Measurements from ENCODE around the gene ZBTB7C.

ZBTB7C gene

DNA sequence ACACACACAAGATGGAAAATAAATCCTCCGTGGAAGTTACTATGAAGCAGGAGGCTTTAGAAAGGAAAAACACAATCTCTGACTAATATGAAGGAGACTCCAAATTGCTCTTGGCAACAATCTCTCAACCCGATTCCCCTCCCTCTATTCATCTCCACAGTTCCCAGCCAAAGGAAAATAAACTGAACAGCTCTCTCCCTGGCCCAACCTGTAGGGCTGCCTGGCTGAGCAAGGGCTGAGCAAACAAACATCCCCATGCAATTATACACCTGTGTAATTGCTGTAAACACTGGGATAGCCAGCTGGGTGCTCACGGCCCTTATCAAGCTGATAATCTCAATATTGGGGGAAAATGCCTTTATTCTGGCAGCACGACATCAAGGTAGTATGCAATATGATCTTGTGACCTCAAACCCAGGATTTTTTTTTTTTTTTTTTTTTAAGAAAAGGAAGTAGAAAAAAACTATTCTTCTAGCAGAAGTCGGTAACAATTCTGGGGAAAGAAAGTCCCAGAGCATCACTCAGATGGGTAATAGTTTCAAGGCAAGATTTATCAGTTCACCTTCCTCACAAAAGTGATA, 275.4 kb downstream of the ZBTB7C start:
- no peak for DNase-seq

DNA sequence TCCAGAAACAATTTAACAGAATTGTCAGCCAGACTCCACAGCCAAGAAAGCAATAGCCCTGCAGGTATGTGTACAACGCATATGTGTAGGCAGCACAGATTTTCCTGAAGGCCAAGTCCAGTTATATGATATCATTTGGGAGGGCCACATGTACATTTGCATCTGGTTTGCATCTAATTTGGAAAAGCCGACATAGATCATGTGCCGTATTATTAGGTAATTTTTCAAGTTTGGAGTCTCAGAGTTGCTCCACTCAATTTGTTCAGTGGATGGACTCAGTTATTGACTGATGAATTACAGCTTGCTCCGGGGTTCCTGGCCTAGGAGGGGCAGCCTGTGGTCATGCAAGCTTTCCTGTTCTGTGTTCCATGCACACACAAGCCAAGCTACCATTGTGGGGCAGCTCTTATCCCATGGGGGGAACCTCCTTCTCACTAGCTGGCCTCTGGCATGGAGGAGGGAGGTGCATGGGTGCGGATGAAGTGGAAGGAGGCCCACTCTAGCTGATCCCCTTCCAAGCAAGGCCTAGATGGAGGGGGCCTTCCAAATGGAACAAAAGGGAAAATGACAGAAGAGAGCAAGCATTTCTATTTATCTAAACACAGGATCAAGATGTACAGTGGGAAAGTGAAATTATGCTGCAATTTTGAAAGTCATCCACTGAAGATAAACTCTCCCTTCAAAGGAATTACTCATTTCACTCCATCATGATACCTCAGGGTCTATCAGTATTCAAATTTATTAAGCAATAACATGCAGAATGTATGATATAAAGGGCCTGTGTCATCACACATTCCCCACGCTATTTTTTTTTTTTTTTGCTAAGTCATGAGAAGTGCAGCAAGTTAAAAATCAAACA, 276.2 kb downstream of the ZBTB7C start:
- DNase-seq: no peak

DNA sequence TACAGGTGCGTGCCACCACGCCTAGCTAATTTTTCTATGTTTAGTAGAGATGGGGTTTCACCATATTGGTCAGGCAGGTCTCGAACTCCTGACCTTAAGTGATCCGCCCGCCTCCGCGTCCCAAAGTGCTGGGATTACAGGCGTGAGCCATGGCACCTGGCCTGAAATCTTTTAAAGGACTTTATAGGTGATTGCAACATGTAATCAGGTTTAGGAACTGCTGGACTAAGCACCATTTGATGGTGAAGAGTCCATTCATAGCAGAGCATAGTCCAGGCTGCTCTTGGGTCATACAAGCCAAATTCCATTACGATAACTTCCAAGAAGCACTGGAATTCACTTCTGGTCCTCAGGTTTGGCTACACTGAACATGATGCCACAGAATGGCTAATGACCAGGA, 278.1 kb downstream of the ZBTB7C start:
- DNase-seq: no peak

DNA sequence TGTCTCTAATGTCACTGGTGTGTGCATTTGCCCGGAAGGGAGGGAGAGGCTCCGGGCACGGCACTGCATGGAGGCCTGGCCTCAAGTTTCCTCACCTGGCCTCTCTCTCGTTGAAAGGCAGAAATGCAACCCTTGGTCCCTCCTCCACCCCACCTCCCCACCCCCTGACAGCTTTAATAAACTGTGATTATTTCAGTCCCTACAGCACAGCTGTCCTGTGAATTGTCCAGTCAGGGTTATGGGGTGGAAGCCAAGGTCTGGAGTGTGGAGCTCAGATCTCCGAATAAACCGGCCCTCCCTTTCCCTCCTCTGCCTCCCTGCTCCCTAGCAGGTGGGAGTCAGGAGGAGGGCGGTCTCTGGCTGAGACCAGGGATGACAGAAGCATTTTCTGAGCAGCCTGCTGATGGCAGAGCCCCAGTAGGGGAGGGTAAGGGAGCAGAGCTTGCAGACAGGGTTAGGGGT, 279.5 kb downstream of the ZBTB7C start:
- DNase-seq: no peak

DNA sequence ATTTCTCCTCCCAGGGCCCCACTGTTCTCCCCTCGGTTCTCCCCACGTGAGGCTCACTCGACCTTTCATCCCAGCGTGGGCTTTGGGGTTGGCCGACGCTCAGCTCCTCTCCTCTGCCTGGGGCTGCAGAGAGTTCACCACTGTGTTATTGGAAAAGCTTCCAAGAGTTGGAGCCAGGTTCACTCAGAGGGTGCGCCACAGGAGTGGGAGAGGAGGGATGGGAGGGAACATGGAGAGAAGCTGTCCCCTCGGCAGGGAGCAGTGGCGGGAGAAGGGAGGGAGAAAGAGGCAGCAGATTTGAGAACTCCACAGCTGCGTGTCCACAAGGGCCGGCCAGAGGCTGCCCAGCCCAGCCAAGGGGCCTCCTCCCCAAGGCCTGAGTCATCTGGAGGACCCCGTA, 281.6 kb downstream of the ZBTB7C start:
- no peak for DNase-seq

DNA sequence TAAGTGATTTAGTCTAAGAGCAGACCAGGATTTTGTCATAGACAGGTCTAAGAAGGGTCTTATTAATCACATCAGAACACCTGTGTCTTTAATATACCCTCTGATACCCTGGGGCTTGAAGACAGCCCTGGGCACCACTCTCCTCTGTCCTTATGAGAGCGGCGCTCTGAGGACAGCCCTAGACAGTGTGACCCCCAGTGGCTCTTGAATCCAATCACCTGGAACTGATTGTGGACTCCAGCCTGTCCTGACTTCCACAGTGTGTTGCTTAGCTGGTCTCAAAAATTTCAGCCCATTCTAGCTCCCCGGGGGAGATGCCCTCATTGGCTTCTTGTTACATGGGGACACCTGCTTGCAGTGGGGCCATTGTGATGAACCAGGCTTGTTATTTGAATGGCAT, 282.9 kb downstream of the ZBTB7C start:
- no peak for DNase-seq

DNA sequence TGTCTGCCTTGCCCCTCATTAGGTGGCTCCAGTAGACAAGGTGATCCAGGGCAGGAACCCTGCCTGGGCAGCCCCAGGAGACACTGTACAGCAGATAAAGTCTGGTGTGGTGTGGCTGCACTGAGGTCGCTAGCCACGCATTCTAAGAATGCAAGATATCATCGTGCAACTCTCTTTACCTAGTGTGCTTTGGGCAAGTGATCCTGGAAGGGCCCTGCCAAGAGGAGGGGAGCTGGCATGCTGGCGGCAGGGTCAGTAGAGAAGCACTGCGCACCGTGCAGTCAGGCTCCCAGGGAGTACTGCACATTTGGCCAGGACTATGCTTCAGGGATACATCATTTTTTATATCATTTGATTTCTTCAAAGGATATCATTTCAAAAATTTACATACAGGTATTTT, 283.5 kb downstream of the ZBTB7C start:
- no peak for DNase-seq

DNA sequence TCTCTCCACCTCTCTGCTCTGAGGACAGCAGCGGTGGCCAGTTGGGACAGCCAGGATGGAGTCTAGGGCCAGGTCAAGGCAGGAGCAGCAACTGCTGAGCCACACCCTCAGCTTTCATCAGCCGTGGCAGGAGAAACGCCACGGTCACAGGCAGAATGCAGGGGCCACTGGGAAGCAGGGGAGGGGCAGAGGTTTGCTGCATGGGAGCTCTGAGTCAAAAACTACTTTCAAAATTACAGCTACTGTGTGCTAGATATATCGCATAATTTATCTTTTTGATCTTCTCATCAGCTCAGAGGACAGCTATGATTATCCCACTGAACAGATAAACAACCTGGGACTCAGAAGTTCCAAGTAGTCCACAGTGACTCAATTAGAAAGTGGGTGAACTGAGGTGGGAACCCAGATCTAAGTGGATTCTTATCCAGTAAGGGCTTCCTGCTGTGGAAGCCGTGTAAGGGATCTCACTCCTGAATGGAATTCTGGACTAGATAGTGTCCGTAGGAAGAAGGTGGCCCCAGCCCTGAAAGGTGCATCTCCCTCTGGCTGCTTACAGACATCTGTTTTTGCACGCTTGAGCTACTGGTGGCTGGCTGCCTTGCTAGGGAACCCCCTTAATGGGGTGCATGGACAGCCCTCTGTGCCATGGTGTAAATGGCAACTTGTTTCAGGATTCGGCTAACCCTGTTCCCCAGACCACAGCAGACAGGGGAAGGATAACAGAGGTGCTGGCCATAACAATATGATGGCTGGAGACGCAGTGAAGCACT, 284.1 kb downstream of the ZBTB7C start:
- DNase-seq: no peak

DNA sequence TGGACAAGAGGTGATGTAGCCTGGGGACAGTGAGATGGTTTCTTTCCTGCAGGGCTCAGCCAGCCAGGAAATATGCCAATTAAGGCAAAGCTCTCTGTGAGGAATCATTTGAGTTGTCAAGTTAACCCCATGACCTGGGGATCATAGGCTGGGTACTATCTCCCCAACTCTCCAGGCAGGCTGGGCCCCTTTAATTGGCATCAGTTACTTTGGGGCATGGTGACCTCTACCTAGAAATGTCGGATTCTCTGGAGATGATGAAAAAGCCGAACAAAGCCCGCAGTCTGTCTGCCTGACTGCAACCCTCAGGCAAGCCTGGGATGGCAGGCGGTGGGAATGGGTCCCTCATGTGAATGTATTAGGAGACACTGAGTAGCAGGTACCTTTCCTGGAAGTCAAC, 285.2 kb downstream of the ZBTB7C start:
- no peak for DNase-seq

DNA sequence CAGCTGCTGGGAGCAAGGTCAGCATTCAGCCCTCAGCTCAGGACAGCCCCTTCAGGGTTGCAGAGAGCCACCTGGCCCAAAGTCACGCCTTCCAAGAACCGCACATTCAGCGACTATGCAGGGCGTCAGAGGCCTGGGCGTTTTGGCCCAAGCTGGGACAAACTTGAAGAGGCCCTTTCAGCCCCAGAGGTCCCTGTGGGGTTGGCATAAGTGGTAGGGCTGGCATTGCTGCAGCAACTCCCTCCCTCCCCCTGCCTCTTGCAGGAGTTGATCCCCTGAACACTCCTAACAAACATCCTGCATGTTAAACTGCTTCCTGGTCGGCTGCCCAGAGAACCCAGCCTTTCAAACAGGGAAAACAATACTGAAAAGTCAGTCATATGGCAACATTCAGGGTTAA, 285.9 kb downstream of the ZBTB7C start:
- DNase-seq: no peak

DNA sequence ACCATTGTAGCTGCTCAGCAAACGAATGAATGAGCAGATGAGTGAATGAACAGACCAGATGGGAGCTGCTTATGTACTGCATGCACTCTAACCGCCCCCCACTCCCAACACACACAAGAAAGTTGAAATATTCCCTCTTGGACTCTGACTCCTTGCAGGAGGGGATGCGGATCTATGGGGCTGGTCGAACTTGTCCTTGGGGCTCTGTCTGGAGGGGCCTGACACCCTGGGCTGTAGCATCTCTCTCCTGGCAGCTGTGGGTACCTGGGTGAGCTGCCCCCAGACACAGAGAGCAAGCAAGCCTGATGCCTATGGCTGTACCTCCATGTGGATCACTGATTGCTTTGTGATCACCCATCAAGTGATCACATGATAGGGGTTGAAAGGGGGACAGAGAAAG, 286.4 kb downstream of the ZBTB7C start:
- no peak for DNase-seq

DNA sequence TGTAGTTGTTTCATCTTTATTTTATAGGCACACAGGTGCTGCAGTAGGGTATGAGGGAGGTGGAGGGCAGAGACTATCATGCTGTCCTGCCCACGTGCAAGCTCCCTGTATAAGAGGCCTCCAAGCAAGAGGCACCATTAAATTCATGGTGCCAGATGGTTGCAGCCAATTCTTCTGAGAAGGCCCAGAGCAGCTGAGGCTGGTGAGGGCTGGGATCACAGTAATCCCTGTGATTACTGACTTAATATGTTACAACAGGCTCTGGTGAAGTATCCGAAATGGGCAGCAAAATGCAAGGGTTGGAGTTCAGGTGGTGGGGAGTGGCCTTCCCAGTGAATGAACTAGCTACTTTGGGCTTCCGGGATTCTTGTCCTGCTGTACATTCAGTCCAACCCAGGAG, 286.8 kb downstream of the ZBTB7C start:
- DNase-seq: no peak

DNA sequence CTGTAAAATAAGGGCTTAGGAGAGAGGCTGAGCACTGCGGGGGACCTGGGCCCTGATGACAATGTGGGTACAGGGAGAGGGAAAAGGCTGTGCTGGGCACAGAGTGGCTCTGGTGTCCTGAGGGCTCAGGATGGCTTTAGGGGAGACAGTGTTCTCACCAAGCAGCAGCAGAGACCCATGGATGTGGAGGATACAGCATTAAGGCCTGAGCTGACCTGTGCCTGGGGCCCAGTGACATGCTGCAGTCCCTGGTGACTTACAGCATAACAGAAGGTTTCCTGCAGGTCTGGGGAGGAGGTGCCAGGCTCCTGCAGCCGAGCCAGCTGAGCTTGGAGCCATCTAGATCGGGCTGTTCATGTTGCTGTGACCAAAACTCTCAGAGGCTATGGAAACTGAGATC, 287.4 kb downstream of the ZBTB7C start:
- DNase-seq: no peak

DNA sequence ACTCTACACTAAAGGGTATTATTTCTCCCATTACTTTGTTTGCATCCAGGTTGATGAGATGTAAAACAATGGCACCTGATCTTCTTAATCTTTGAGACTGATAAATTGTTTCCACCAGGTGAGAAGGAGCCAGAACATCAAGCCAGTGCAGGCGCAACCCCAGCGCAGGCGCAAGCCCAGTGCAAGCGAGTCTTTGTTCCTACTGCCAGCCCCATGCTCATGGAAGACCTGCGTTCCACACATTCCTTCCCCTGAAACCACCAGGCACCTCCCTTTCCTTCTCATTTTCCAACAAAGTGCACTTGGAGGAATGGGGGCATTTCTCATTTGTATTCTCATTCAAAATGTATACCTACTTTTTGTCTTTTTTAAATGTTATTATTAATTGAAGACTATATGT, 290.0 kb downstream of the ZBTB7C start:
- no peak for DNase-seq

DNA sequence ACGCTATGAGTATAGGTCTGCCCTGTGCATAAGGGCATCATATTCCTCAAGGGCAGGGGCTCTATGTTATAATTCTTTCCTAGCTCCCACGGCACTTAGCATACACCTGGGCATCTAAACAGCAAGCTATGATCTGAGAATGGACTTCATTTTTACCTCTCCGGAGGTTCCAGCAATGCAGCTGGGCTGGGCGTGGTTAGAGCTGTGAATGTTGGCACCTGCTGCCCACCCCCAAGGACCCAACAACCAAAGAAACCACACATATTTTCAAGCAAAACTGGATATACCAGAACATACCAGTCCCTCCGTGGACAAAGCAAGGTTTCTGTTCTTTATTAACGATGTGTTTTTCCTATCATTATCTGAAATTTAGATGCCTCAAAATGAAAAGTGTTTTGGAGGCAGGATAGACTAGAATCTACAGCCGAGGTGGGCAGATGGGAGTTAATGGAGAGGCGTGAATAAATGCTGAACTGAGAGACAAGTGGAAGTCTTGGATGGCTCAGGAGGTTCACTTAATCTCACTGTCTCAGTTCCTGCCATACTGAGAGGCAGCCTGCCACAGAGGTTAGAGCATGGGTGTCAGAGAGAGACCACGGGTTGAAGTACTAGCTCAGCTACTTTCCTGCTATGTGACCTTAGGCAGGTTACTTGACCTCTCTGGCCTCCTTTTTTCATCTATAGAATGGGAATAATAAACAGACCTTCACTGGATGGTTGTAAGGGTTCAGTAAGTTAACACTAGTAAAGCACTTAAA, 292.1 kb downstream of the ZBTB7C start:
- no peak for DNase-seq

DNA sequence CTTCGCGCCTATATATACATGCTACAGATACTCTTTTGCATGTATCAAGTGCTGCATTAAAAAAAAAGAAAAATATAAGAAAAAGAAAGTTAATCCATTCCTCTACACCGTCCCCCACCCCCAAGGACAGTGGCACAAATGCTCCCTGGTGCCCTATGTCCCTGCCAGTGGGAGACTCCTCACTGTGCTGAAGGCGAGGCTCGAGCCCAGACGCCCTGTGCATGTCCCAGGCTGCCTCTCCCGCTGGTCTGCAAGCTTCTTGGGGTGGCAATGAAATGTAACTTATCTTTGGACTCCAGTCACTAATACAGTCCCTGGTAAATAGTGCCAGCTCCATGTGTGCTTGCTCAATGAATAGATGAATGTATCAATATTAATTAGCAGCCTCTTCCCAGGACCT, 293.2 kb downstream of the ZBTB7C start:
- no peak for DNase-seq

DNA sequence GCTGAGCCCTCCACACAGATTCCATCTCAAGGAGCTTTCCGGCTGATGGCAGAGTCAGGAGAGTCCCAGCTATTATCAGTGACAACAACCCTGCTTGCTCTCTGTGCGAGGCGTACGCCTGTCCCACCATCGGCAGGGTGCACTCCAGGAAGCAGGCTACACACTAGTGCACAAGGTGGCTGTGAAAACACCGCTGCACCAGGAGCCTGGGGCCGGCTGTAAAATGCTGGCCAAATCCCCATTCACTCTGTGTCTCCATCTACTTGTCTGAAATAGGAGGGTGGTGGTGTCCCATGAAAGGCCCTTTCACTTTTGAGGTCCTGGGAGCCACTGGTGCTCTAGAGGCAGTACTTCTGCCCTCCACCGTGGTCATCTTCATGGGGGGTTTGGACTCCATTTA, 295.5 kb downstream of the ZBTB7C start:
- DNase-seq: no peak

DNA sequence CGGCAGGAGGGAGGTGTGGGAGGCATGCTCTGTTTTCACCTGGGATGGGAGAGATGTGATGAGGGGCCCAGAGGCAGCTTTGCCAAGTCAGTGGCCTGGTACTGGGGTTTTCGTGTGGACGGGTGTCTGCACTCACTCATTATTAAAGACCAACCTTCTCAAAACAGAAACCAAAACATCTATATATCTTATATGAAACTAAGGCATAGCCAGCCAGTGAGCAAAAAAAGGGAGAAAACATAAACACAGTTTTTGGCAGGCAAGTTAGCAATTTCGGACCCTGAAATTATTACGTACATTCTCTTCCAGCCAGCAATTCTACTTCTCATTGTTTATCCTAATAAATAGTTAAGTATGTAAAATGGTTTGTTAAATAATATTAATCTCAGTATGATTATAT, 297.6 kb downstream of the ZBTB7C start:
- no peak for DNase-seq

DNA sequence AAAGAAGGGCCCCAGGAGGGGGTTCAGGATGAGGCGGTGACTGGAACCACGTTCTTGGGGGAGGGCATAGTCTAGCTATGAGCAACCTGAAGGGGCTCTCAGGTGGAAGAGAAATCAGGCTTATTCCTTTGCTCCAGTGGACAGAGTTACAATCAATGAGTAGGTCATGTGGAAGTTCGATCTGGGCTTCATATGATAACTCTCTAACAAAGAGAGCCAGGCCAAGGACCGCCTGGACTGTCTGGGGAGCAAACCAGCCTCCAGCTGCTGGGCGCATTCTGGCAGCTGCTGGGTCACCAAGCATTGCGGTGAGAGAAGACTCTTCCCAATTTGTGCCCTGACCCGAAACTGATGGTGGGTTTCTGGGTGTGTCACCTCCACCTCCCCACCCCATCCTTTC, 298.4 kb downstream of the ZBTB7C start:
- no peak for DNase-seq

DNA sequence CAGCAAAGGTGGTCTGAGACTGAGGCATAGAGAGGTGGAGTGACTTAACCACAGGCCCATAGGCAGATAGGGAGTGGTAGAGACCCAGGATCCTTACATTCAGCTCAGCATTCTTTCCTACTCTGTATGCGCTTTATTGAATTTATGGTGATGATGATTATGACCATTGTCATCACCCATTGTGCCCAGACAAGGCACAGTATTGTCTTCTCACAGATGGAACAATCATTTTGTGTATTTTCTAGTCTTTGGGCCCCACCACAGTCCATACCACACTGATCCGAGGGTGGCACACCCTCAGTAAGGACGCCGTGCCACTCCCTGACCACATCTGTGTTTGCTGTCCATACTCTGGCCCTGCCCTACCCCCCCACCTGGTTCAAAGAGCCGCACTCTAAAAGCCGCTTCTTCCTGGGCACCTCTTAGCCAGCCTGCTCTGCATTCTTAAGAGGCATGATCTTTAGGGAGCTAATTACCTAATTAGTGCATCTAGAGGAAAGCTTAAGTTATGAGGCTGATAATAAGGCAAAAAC, 299.2 kb downstream of the ZBTB7C start:
- no peak for DNase-seq

DNA sequence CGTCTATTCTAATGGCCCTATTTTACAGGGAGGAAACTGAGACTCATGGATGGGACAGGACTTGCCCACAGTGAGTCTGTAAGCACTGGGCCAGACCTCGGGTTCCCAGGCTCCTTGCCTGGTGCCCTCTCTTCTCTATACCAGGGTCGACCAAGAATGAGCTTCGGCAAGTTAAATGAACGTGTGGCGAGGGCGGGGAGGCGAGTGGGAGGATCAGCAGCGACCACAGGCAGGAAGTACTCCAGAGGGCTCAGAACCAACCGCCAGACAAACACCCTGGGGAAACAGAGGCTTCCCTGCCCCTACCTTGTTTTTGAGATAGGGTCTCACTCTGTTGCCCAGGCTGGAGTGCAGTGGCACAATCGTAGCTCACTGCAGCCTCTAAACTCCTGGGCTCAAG, 301.0 kb downstream of the ZBTB7C start:
- DNase-seq: no peak

DNA sequence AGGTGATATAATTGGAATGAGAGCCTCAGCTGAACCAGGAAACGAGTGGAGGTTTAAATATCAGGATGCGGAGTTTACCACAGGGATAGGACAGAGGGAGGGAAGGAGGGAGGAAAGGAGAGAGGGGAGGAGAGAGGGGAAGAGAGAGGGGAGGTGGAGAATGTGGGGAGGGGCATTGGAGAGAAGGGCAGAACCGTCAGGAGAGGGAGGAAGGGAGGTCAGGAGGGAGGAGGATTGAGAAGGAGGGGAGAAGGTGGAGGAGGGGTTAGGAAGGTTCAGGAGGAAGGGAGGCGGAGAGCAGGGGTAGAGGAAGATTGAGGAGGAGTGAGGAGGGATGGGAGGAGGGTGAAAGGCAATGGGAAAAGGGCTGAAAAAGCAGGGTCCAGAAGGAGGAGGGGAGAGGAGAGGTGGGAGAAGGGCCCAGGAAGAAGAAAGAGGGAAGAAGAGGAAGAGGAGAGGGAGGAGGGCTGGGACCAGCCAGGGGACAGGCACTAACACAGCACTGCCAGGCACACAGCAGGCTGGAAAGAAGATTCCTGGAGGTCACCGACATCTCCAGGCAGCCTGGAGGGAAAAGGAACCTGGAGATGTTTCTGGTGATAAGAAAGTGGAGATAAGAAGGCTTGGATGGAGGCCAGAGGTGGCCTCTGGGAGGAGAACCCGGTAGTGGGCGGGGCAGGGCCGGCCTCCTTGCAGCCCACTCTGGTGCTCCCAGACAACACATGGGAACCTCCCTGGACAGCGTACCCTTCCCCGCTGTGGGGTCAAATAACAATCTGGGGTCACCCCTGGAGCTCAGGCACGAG, 302.0 kb downstream of the ZBTB7C start:
- DNase-seq: no peak
